ENCODE data around the gene ADCY1.

DNA sequence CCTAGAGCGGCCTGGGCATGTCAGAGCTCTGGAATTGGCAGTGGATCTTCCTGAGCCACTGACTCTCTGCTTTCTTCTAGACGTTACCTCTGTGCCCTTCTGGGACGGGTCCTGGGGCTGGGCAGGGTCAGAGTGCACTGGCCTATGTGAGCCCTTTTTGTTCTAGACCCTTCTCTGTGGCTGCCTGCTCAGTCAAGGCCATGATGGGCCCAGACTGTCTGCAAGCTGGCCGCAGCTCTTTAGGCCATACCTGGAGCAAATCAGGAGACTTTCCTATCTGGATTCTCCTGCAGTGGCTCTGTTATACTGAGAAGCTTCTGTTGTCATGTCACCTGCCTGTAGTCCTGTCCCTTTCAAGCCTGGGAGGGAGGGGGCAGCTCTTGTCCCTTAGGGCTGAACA is 70.1 kb downstream of the ADCY1 start:
- no peak for TF ChIP-seq POLR2AphosphoS5 (IDR thresholded peaks at IDR 0.05; ENCODE audit: insufficient read depth, low read depth, low read length)
- TF ChIP-seq POLR2A (IDR thresholded peaks at IDR 0.05; ENCODE audit: low read depth, low read length) = no peak
- TF ChIP-seq, protein P1, sequence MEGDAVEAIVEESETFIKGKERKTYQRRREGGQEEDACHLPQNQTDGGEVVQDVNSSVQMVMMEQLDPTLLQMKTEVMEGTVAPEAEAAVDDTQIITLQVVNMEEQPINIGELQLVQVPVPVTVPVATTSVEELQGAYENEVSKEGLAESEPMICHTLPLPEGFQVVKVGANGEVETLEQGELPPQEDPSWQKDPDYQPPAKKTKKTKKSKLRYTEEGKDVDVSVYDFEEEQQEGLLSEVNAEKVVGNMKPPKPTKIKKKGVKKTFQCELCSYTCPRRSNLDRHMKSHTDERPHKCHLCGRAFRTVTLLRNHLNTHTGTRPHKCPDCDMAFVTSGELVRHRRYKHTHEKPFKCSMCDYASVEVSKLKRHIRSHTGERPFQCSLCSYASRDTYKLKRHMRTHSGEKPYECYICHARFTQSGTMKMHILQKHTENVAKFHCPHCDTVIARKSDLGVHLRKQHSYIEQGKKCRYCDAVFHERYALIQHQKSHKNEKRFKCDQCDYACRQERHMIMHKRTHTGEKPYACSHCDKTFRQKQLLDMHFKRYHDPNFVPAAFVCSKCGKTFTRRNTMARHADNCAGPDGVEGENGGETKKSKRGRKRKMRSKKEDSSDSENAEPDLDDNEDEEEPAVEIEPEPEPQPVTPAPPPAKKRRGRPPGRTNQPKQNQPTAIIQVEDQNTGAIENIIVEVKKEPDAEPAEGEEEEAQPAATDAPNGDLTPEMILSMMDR (IDR thresholded peaks at IDR 0.05; ENCODE audit: extremely low read depth in 1 of 2, insufficient read depth in 1 of 2, low read depth in 1 of 2, low read length in 2 of 2) = no peak

All from endothelial cell of umbilical vein (primary cell).